OCI-LY1 (cell line): ENCODE data around the gene ANXA6.
A peak's percentile ranks its signal among the peaks of the same experiment; 100 is the strongest.

Experiments
- H2AFZ ChIP-seq: fragments of 200-600 bp; sonication (generic), shearing (Covaris generic); 2 replicates; pipeline ENCODE4 v1.6.0; 2014; ENCODE audit warnings: antibody characterized with exemption, mild to moderate bottlenecking, low read length
- H3F3A ChIP-seq: fragments of 200-600 bp; sonication (generic), shearing (Covaris generic); 2 replicates; pipeline ENCODE4 v1.6.0; 2014; ENCODE audit warnings: mild to moderate bottlenecking, antibody characterized with exemption, low read length, moderate library complexity; ENCODE audit not compliant: insufficient read depth
- H3K27ac ChIP-seq: fragments of 200-600 bp; sonication (generic); 2 replicates; pipeline ENCODE4 v1.5.1; 2014; ENCODE audit warnings: low read length, mixed run types, mild to moderate bottlenecking, low read depth; ENCODE audit not compliant: poor library complexity, severe bottlenecking
- H3K27me3 ChIP-seq: fragments of 200-600 bp; sonication (generic); 2 replicates; pipeline ENCODE4 v1.6.0; 2014; ENCODE audit warnings: antibody characterized with exemption, mild to moderate bottlenecking, low read length, moderate library complexity; ENCODE audit not compliant: insufficient read depth
- H3K36me3 ChIP-seq: fragments of 200-600 bp; sonication (generic); 2 replicates; pipeline ENCODE4 v1.6.1; 2014; ENCODE audit warnings: mild to moderate bottlenecking, antibody characterized with exemption, low read length, moderate library complexity, mixed read lengths; ENCODE audit not compliant: insufficient read depth
- H3K4me1 ChIP-seq: fragments of 200-600 bp; sonication (generic); 2 replicates; pipeline ENCODE4 v1.5.1; 2014; ENCODE audit warnings: mild to moderate bottlenecking, low read length, moderate library complexity; ENCODE audit not compliant: insufficient read depth, severe bottlenecking
- H3K4me2 ChIP-seq: fragments of 200-600 bp; sonication (generic), shearing (Covaris generic); 2 replicates; pipeline ENCODE4 v1.6.1; 2014; ENCODE audit warnings: low read length
- H3K4me3 ChIP-seq: fragments of 200-600 bp; sonication (generic); 2 replicates; pipeline ENCODE4 v1.5.1; 2014; ENCODE audit warnings: low read length, low read depth, mild to moderate bottlenecking, mixed read lengths; ENCODE audit not compliant: poor library complexity, severe bottlenecking
- H3K79me2 ChIP-seq: fragments of 200-600 bp; shearing (Covaris generic); 2 replicates; pipeline ENCODE4 v1.6.1; 2016; ENCODE audit warnings: mixed run types, low read length, mixed read lengths; ENCODE audit not compliant: insufficient read depth
- H3K9ac ChIP-seq: fragments of 200-600 bp; sonication (generic), shearing (Covaris generic); 2 replicates; pipeline ENCODE4 v1.6.1; 2014; ENCODE audit warnings: mild to moderate bottlenecking, low read length, mixed read lengths
- H3K9me2 ChIP-seq: fragments of 200-600 bp; sonication (generic), shearing (Covaris generic); 2 replicates; pipeline ENCODE4 v1.6.1; 2014; ENCODE audit warnings: low read depth, mild to moderate bottlenecking, low read length, mixed read lengths
- H3K9me3 ChIP-seq: fragments of 200-600 bp; shearing (Covaris generic); 2 replicates; pipeline ENCODE4 v1.6.1; 2014; ENCODE audit warnings: low read length, mixed read lengths
- H4K20me1 ChIP-seq: fragments of 200-600 bp; sonication (generic), shearing (Covaris generic); 2 replicates; pipeline ENCODE4 v1.6.0; 2016; ENCODE audit warnings: mild to moderate bottlenecking, low read length; ENCODE audit not compliant: insufficient read depth
- EZH2 ChIP-seq: fragments of 200-600 bp; sonication (generic), shearing (Covaris generic); IDR thresholded peaks from 2 replicates; pipeline ENCODE4 v1.8.0; 2017; ENCODE audit warnings: borderline replicate concordance, mixed run types, mild to moderate bottlenecking, antibody characterized with exemption, low read length, moderate library complexity, mixed read lengths
- TF ChIP-seq, protein P1 (sequence below): fragments of 200-600 bp; sonication (generic), shearing (Covaris generic); IDR thresholded peaks from 2 replicates; pipeline ENCODE4 v1.5.1; 2017; ENCODE audit warnings: mild to moderate bottlenecking, antibody characterized with exemption, low read length, moderate library complexity, mixed read lengths

Gene ANXA6

DNA sequence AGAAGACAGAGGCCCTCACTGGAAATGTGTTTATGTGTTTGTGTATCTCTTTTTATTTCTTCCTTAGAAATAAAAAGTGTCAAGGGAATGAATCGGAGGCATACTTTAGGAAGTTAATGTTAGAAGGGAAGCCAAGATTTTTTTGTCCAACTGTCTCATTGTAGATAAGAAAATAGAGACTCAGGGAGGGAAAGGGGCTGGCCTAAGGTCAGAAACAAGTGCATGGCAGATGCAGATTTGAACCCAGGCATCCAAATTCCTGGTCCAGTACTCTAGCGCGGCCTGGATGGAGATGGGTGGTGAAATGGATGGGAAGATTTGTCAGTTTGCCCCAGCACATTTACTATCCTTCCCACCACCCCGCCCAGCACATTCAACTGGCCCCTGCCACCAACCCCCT lies 56.9 kb downstream of the ANXA6 start:
- no peak overlapping the region for H3K4me2 ChIP-seq
- no peaks in the 10 kb centered on the region for H3K79me2 ChIP-seq
- H3K9me2 ChIP-seq: no peaks in the 10 kb centered on the region
- H4K20me1 ChIP-seq: no peaks in the 10 kb centered on the region
- H2AFZ ChIP-seq: no peak overlapping the region
- H3K4me1 ChIP-seq: peaks cover 33% of the 10 kb centered on the region
- no peaks in the 10 kb centered on the region for H3F3A ChIP-seq
- H3K4me3 ChIP-seq: no peak overlapping the region
- H3K9ac ChIP-seq: no peak overlapping the region
- no peaks in the 10 kb centered on the region for H3K27me3 ChIP-seq
- no peak for TF ChIP-seq EZH2
- TF ChIP-seq, protein P1, sequence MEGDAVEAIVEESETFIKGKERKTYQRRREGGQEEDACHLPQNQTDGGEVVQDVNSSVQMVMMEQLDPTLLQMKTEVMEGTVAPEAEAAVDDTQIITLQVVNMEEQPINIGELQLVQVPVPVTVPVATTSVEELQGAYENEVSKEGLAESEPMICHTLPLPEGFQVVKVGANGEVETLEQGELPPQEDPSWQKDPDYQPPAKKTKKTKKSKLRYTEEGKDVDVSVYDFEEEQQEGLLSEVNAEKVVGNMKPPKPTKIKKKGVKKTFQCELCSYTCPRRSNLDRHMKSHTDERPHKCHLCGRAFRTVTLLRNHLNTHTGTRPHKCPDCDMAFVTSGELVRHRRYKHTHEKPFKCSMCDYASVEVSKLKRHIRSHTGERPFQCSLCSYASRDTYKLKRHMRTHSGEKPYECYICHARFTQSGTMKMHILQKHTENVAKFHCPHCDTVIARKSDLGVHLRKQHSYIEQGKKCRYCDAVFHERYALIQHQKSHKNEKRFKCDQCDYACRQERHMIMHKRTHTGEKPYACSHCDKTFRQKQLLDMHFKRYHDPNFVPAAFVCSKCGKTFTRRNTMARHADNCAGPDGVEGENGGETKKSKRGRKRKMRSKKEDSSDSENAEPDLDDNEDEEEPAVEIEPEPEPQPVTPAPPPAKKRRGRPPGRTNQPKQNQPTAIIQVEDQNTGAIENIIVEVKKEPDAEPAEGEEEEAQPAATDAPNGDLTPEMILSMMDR: no peak
- no peak overlapping the region for H3K27ac ChIP-seq
- H3K9me3 ChIP-seq: no peaks in the 10 kb centered on the region
- H3K36me3 ChIP-seq: no peaks in the 10 kb centered on the region

DNA sequence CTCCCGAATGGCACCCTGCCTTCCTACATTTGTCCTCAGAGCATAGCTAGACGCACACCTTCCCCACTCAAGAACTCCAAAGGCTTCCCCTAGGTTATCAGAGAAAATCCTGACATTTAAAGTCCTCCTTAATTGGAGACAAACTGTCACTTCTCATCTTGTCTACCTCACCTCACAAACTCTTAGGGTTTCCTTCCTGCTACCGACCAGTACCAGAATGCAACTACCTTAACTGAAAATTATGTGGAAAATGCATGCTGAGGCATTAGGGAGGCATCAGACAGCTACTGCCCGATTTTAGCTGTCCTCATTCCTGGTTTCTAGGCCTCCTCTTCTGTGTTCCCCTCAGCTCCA lies 58.8 kb downstream of the ANXA6 start:
- H3K27ac ChIP-seq: no peak overlapping the region
- H4K20me1 ChIP-seq: no peaks in the 10 kb centered on the region
- H3K27me3 ChIP-seq: no peaks in the 10 kb centered on the region
- TF ChIP-seq, protein P1: no peak
- no peak for TF ChIP-seq EZH2
- no peak overlapping the region for H3K4me2 ChIP-seq
- peaks cover 52% of the 10 kb centered on the region for H3K4me1 ChIP-seq
- no peaks in the 10 kb centered on the region for H3K9me2 ChIP-seq
- no peaks in the 10 kb centered on the region for H3F3A ChIP-seq
- H3K9me3 ChIP-seq: no peaks in the 10 kb centered on the region
- no peak overlapping the region for H2AFZ ChIP-seq
- H3K4me3 ChIP-seq: no peak overlapping the region
- no peaks in the 10 kb centered on the region for H3K36me3 ChIP-seq
- H3K79me2 ChIP-seq: no peaks in the 10 kb centered on the region
- no peak overlapping the region for H3K9ac ChIP-seq

DNA sequence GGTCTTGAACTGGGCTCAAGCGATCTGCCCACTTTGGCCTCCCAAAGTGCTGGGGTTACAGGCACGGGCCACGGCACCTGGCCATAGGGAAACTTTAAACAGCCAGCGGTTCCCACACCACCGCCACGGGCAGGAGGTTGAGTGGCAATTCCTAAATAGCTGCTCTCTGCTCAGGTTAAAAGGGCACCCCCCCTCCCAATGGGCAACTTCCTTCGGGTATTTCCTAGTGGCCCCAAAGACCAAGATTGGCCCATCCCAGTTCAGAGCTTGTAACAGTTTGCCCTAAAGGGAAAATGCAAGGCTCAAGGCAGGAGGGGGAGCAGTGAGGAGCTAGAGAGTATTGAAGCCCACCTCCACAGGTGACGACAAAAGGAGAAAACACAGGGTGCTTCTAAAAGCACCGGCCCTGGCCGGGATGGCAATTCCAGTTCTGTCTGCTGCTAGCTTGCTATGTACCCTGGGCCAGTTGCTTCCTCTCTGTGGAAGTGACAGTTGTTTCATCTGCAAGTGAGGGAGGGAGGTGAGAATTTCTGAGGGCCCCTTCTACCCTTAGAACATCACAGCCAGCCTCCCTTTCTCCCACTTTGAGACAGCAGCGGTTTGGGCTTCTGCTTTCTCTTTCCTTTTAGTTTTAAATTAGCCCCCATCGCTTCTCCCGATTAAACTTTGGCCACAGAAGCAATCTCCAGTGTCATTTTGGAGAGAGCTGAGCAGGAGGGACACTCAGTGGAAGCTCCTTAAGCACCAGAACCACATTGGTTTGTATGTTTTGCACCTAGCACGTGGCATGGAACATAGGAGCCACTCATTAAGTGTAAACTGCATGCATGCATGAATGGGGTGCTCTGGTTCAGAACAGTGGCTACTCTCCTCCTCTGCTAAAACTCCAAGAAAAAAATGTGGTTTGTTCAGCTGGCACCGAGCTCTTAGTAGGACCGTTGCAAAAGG lies 59.5 kb downstream of the ANXA6 start:
- H3K36me3 ChIP-seq: no peaks in the 10 kb centered on the region
- H2AFZ ChIP-seq: no peak overlapping the region
- no peak overlapping the region for H3K4me3 ChIP-seq
- peak overlapping the region; percentile 6; the same call in 1 of the 2 replicates for H3K4me2 ChIP-seq
- TF ChIP-seq, protein P1: no peak
- TF ChIP-seq EZH2: no peak
- no peaks in the 10 kb centered on the region for H4K20me1 ChIP-seq
- no peaks in the 10 kb centered on the region for H3K27me3 ChIP-seq
- H3K27ac ChIP-seq: no peak overlapping the region
- H3F3A ChIP-seq: no peaks in the 10 kb centered on the region
- H3K79me2 ChIP-seq: no peaks in the 10 kb centered on the region
- H3K9ac ChIP-seq: no peak overlapping the region
- no peaks in the 10 kb centered on the region for H3K9me3 ChIP-seq
- H3K9me2 ChIP-seq: no peaks in the 10 kb centered on the region
- peaks cover 59% of the 10 kb centered on the region for H3K4me1 ChIP-seq
